ENCODE results near the gene ATAD1.

Gene ATAD1

GRCh38 chr10:87803328-87803727, 14.7 kb downstream of the ATAD1 start:
- no peak for TF ChIP-seq CEBPB (IDR thresholded peaks at IDR 0.05)
- no peak for TF ChIP-seq EP300 (IDR thresholded peaks at IDR 0.05; ENCODE audit: borderline replicate concordance)
- no peak for TF ChIP-seq YY1 (IDR thresholded peaks at IDR 0.05; ENCODE audit: low read depth)
- no peak for TF ChIP-seq RAD21 (IDR thresholded peaks at IDR 0.05; ENCODE audit: low read depth)
- no peak for TF ChIP-seq TEAD4 (IDR thresholded peaks at IDR 0.05)
- TF ChIP-seq, protein P1, sequence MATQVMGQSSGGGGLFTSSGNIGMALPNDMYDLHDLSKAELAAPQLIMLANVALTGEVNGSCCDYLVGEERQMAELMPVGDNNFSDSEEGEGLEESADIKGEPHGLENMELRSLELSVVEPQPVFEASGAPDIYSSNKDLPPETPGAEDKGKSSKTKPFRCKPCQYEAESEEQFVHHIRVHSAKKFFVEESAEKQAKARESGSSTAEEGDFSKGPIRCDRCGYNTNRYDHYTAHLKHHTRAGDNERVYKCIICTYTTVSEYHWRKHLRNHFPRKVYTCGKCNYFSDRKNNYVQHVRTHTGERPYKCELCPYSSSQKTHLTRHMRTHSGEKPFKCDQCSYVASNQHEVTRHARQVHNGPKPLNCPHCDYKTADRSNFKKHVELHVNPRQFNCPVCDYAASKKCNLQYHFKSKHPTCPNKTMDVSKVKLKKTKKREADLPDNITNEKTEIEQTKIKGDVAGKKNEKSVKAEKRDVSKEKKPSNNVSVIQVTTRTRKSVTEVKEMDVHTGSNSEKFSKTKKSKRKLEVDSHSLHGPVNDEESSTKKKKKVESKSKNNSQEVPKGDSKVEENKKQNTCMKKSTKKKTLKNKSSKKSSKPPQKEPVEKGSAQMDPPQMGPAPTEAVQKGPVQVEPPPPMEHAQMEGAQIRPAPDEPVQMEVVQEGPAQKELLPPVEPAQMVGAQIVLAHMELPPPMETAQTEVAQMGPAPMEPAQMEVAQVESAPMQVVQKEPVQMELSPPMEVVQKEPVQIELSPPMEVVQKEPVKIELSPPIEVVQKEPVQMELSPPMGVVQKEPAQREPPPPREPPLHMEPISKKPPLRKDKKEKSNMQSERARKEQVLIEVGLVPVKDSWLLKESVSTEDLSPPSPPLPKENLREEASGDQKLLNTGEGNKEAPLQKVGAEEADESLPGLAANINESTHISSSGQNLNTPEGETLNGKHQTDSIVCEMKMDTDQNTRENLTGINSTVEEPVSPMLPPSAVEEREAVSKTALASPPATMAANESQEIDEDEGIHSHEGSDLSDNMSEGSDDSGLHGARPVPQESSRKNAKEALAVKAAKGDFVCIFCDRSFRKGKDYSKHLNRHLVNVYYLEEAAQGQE (IDR thresholded peaks at IDR 0.05; ENCODE audit: low read depth) = no peak
- TF ChIP-seq CREB1 (IDR thresholded peaks at IDR 0.05; ENCODE audit: low read depth) = no peak
- no peak for TF ChIP-seq MAX (IDR thresholded peaks at IDR 0.05)
- no peak for TF ChIP-seq TCF12 (IDR thresholded peaks at IDR 0.05; ENCODE audit: low read depth)
- TF ChIP-seq, protein P2, sequence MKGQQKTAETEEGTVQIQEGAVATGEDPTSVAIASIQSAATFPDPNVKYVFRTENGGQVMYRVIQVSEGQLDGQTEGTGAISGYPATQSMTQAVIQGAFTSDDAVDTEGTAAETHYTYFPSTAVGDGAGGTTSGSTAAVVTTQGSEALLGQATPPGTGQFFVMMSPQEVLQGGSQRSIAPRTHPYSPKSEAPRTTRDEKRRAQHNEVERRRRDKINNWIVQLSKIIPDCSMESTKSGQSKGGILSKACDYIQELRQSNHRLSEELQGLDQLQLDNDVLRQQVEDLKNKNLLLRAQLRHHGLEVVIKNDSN (IDR thresholded peaks at IDR 0.05) = no peak
- no peak for TF ChIP-seq EGR1 (IDR thresholded peaks at IDR 0.05)
- TF ChIP-seq ZBTB7A (IDR thresholded peaks at IDR 0.05; ENCODE audit: low read depth) = no peak
- no peak for TF ChIP-seq NFIC (IDR thresholded peaks at IDR 0.05)
- no peak for TF ChIP-seq TAF1 (IDR thresholded peaks at IDR 0.05; ENCODE audit: low read depth)
- no peak for TF ChIP-seq FOXM1 (IDR thresholded peaks at IDR 0.05; ENCODE audit: borderline replicate concordance, low read depth)

DNA sequence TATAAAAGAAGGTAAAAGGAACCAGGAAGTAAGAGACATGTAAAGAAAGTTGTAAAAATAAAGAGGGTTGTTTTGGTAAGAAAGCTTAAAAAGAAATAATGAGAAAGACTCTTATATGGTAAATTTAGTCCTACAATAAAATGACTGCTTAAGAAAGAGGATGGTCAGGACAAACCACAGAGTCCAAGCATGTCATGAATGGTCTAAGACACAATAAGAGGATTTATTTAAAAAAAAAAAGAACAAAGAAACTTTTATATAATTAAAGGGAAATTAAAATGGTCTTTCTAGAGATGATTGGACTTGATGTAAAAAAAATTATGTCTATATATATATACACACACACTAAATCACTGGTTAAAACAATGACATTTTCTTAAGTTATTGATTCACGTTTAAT, 18.2 kb downstream of the ATAD1 start:
- TF ChIP-seq YY1 (IDR thresholded peaks at IDR 0.05; ENCODE audit: low read depth) = no peak
- TF ChIP-seq TAF1 (IDR thresholded peaks at IDR 0.05; ENCODE audit: low read depth) = no peak
- TF ChIP-seq, protein P1 (IDR thresholded peaks at IDR 0.05; ENCODE audit: low read depth) = no peak
- TF ChIP-seq TEAD4 (IDR thresholded peaks at IDR 0.05) = no peak
- TF ChIP-seq FOXM1 (IDR thresholded peaks at IDR 0.05; ENCODE audit: borderline replicate concordance, low read depth) = no peak
- TF ChIP-seq CEBPB (IDR thresholded peaks at IDR 0.05) = no peak
- no peak for TF ChIP-seq EP300 (IDR thresholded peaks at IDR 0.05; ENCODE audit: borderline replicate concordance)
- TF ChIP-seq ZBTB7A (IDR thresholded peaks at IDR 0.05; ENCODE audit: low read depth) = no peak
- TF ChIP-seq, protein P2 (IDR thresholded peaks at IDR 0.05) = no peak
- TF ChIP-seq CREB1 (IDR thresholded peaks at IDR 0.05; ENCODE audit: low read depth) = no peak
- TF ChIP-seq RAD21 (IDR thresholded peaks at IDR 0.05; ENCODE audit: low read depth) = no peak
- TF ChIP-seq EGR1 (IDR thresholded peaks at IDR 0.05) = no peak
- no peak for TF ChIP-seq TCF12 (IDR thresholded peaks at IDR 0.05; ENCODE audit: low read depth)
- TF ChIP-seq NFIC (IDR thresholded peaks at IDR 0.05) = no peak
- TF ChIP-seq MAX (IDR thresholded peaks at IDR 0.05) = no peak

GRCh38 chr10:87798082-87798481, 19.9 kb downstream of the ATAD1 start:
- no peak for TF ChIP-seq TCF12 (IDR thresholded peaks at IDR 0.05; ENCODE audit: low read depth)
- no peak for TF ChIP-seq CREB1 (IDR thresholded peaks at IDR 0.05; ENCODE audit: low read depth)
- no peak for TF ChIP-seq EGR1 (IDR thresholded peaks at IDR 0.05)
- TF ChIP-seq, protein P1 (IDR thresholded peaks at IDR 0.05; ENCODE audit: low read depth) = no peak
- TF ChIP-seq CEBPB (IDR thresholded peaks at IDR 0.05) = no peak
- no peak for TF ChIP-seq NFIC (IDR thresholded peaks at IDR 0.05)
- no peak for TF ChIP-seq MAX (IDR thresholded peaks at IDR 0.05)
- no peak for TF ChIP-seq ZBTB7A (IDR thresholded peaks at IDR 0.05; ENCODE audit: low read depth)
- TF ChIP-seq YY1 (IDR thresholded peaks at IDR 0.05; ENCODE audit: low read depth) = no peak
- TF ChIP-seq TEAD4 (IDR thresholded peaks at IDR 0.05) = no peak

DNA sequence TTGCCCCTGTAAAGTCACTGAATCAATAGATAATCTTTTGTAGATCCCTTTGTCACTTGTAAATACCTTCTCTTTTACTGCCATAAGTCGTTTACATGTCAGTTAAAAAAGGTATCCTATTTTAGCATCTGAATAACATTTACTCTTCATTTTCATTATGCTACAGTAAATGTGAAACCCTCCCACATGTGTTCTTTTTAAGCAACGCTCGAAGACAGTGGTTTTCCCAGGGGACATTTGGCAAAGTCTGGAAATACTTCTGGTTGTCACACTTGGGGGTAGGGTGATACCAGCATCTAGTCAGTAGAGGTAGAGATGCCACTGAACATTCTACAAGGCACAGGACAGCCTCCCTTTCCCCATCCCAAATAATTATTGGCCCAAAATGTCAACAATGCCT, 23.7 kb downstream of the ATAD1 start:
- TF ChIP-seq EGR1 (IDR thresholded peaks at IDR 0.05) (no peak), NFIC (IDR thresholded peaks at IDR 0.05) (no peak), TEAD4 (IDR thresholded peaks at IDR 0.05) (no peak), ZBTB7A (IDR thresholded peaks at IDR 0.05; ENCODE audit: low read depth) (no peak), CEBPB (IDR thresholded peaks at IDR 0.05) (no peak), YY1 (IDR thresholded peaks at IDR 0.05; ENCODE audit: low read depth) (no peak), TAF1 (IDR thresholded peaks at IDR 0.05; ENCODE audit: low read depth) (no peak), TCF12 (IDR thresholded peaks at IDR 0.05; ENCODE audit: low read depth) (no peak), CREB1 (IDR thresholded peaks at IDR 0.05; ENCODE audit: low read depth) (no peak), EP300 (IDR thresholded peaks at IDR 0.05; ENCODE audit: borderline replicate concordance) (no peak), RAD21 (IDR thresholded peaks at IDR 0.05; ENCODE audit: low read depth) (no peak), MAX (IDR thresholded peaks at IDR 0.05) (no peak), FOXM1 (IDR thresholded peaks at IDR 0.05; ENCODE audit: borderline replicate concordance, low read depth) (no peak)
- TF ChIP-seq, protein P1 (IDR thresholded peaks at IDR 0.05; ENCODE audit: low read depth) = no peak
- TF ChIP-seq, protein P2 (IDR thresholded peaks at IDR 0.05) = no peak

Measured in Ishikawa (cell line).